Measurements from ENCODE around the gene CALR.
"Not testable (repeated sequence)": the region's sequence is repeated elsewhere in the genome, so short reads cannot be mapped to it uniquely, and the experiment has no call there.

Gene CALR

DNA sequence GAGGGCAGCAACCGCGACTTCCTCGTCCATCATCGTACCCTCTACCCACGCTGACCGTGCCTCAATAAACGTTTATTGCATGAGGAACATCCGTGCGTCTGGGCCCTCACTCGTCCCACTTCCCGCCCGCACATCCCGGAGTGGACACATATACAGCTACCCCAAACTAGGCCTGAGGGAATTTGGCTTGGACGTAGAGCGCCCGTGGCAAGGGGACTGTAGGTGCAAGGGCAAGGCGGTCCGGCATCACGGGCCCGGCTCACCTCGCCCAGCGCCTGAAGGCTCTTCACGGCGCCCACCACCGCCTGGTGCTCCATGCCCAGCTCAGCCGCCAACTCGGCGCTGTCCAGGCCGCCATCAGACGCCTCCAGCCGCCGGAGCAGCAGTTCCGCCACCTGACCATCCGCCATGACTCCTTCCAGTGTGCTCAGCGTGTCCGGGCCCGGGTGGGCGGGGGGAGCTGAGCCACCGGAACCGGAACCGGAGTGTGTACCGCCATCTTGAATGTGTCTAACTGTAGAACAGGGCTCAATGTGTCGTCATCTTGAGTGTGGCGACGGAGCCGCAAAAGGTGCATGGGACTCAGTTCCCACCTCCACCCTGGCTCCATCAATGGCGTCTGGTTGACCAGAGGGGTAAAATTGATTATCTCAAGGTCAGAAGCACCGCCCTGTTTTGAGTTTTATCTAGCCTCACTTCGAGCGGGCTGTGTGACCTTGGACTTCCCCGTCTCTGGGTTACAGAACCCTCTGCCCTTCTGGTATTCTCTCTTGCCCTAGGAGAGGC is 4.9 kb upstream of the CALR start, which contains the start of gene FARSA:
Gene FARSA, minus strand, starts transcription at position 425 of the 786 bp plus-strand sequence. Its CDS starts 15 bp downstream, at position 410.
- peak; percentile 97 for DNase-seq (ENCODE audit: low spot score)

DNA sequence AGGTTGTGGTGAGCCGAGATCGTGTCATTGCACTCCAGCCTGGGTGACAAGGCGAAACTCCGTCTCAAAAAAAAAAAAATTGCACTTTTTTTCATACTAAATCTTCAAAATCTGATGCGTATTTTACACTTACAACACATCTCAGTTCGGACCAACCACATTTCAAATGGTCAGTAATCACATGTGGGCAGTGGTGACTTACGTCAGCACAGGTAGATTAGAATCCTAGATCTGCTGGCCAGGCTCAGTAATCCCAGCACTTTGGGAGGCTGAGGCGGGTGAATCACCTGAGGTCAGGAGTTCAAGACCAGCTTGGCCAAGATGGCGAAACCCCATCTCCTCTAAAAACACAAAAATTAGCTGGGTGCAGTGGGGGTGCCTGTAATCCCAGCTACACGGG is 3.3 kb upstream of the CALR start:
- DNase-seq (ENCODE audit: low spot score): no peak

DNA sequence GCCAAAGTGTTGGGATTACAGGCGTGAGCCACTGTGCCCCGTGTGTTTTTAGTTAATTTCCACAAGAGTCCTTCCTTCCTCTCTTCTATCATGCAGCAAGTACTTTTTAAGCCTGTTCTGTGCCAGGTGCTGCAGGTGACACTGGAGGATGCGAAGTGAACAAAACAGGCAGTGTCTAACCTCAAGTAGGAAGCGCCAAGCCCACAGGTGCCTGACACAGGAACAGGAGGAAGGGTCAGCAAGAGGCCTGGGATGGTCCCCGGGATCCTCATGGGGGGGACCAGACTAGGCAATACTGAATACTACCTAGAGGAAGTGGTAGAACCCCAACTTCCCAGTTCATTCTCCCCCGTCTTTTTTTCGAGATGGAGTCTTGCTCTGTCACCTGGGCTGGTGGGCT is 1.8 kb upstream of the CALR start:
- DNase-seq (ENCODE audit: low spot score): no peak

DNA sequence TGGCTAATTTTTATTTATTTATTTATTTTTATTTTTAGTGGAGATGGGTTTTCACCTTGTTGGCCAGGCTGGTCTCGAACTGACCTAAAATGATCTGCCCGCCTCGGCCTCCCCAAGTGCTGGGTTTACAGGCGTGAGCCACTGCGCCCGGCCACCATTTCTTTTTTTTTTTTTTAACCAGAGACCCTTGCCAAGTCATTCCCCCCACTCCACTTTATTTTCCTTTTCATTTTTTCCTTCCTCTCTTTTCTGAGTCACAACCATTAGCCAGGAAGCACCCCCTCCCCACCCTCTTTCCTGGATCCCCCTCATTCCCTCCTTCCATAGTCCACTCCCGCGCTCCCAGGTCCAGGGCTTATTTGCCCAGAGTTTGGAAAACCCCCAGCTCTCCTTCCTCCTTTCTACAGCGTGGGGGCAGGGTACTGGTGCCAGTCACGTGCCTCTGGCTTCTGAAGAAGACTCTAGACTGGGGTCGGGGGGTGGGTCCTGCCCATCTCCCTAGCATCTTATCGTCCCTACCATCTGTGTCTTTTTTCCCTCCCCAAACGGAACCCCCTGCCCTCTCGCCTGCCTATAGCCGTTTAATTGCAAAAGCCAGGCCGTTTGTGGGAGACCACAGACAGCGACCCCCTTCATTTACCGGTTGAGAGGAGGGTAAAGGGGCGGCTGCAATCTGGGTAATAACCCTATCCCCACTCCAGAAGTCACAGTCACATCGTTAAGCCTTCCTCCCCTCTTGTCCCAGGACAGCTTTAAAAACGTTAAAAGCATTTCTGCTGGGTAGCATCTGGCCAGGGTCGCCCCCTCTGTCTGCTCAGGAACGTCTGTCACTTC is 1.1 kb upstream of the CALR start:
- DNase-seq (ENCODE audit: low spot score): no peak

DNA sequence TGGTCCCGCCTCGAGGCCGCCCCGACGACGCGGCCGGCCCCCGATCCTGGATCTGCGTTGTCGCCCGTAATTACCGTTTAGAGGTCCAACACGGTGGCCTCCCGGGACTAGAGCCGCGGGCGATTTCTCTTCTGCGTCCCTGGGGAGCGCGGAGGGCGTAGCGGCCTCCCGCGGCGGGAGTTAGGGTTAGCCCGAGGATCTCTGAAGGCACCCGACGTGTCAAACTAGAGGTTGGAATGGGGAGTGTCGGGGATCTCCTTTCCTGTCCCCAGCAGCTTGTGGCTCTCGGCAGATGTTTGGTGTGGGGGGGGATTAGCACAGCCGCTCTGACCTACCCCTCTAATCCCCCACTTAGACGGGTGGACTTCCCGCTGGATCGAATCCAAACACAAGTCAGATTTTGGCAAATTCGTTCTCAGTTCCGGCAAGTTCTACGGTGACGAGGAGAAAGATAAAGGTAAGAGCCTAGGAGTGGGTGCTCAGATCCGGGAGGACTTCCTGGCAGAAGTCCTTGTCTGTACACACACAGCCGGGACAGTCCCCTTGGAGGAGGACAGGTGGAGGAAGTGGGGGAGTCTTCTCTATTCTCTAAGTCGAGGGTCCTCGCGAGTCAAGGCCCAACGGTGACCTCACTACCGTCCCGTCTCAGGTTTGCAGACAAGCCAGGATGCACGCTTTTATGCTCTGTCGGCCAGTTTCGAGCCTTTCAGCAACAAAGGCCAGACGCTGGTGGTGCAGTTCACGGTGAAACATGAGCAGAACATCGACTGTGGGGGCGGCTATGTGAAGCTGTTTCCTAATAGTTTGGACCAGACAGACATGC is 581 bp downstream of the CALR start:
- DNase-seq (ENCODE audit: low spot score): no peak

DNA sequence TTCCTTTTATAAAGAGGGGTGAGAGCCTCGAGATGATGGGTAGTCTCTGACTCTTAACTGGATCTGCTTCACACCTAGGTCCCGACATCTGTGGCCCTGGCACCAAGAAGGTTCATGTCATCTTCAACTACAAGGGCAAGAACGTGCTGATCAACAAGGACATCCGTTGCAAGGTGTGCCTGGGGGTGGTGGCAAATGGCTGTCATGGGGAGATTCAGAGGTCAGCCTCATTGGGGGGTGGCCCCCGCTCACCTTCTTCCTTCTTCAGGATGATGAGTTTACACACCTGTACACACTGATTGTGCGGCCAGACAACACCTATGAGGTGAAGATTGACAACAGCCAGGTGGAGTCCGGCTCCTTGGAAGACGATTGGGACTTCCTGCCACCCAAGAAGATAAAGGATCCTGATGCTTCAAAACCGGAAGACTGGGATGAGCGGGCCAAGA is 1.6 kb downstream of the CALR start:
- DNase-seq (ENCODE audit: low spot score): no peak

DNA sequence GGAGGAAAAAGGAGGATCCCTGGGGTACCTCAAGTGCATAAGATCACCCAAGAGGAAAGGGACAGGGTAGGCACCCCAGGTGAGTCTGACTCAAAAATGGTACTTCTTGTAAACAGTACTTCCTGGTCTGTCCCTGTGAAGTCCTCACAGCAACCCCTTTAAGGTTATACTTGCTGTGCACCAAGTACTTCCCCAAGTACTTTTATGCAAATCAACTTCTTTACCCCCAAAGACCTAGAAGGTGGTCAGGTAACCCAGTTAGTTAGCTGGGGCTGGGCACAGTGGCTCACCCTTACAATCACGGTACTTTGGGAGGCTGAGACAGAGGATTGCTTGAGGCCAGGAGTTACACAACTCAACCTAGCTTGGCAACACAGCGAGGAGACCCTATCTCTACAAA is 2.5 kb downstream of the CALR start:
- DNase-seq (ENCODE audit: low spot score): no peak

DNA sequence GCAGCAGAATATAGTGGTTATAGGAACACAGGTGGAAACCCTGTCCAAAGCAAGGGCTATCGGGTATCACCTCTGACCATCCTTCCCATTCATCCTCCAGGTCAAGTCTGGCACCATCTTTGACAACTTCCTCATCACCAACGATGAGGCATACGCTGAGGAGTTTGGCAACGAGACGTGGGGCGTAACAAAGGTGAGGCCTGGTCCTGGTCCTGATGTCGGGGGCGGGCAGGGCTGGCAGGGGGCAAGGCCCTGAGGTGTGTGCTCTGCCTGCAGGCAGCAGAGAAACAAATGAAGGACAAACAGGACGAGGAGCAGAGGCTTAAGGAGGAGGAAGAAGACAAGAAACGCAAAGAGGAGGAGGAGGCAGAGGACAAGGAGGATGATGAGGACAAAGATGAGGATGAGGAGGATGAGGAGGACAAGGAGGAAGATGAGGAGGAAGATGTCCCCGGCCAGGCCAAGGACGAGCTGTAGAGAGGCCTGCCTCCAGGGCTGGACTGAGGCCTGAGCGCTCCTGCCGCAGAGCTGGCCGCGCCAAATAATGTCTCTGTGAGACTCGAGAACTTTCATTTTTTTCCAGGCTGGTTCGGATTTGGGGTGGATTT is 5.1 kb downstream of the CALR start:
- no peak for DNase-seq (ENCODE audit: low spot score)

DNA sequence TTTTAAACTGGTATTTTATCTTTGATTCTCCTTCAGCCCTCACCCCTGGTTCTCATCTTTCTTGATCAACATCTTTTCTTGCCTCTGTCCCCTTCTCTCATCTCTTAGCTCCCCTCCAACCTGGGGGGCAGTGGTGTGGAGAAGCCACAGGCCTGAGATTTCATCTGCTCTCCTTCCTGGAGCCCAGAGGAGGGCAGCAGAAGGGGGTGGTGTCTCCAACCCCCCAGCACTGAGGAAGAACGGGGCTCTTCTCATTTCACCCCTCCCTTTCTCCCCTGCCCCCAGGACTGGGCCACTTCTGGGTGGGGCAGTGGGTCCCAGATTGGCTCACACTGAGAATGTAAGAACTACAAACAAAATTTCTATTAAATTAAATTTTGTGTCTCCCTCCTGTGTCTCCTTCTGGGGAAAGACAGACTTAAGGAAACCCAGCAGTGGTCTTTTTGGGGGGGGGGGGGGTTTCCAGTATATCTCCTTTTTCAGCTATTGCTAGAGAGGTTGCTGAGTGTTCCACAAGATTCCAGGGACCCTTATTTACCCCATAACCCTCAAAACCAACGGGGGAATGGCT is 5.8 kb downstream of the CALR start:
- DNase-seq (ENCODE audit: low spot score): no peak

DNA sequence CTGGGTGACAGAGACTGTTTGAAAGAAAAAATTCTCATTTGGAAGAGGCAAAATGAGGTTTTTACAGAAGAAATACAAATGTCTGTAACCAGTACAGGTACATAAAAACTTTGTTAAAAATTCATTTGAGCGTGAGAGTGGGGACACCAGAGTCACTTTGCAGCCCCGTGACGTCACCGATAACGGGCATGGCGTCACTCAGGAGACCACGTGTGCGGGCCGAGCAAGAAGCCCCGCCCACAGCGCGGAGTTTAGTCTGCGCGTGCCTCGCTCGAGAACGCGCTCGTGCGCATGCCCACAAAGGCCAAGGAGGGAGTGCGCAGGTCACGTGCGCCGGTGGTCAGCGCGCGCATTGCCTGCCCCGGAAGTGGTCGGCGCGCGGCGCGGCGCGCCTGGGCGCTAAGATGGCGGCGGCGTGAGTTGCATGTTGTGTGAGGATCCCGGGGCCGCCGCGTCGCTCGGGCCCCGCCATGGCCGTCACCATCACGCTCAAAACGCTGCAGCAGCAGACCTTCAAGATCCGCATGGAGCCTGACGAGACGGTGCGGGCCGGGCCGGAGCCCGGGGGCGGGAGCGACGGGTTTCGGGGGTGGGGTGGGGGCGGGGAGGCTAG is 7.2 kb downstream of the CALR start, which contains the start of gene RAD23A:
Gene RAD23A, plus strand, starts transcription at position 384 of the 613 bp plus-strand sequence. Its CDS starts 87 bp downstream, at position 471.
- peak; percentile 98 for DNase-seq (ENCODE audit: low spot score)

DNA sequence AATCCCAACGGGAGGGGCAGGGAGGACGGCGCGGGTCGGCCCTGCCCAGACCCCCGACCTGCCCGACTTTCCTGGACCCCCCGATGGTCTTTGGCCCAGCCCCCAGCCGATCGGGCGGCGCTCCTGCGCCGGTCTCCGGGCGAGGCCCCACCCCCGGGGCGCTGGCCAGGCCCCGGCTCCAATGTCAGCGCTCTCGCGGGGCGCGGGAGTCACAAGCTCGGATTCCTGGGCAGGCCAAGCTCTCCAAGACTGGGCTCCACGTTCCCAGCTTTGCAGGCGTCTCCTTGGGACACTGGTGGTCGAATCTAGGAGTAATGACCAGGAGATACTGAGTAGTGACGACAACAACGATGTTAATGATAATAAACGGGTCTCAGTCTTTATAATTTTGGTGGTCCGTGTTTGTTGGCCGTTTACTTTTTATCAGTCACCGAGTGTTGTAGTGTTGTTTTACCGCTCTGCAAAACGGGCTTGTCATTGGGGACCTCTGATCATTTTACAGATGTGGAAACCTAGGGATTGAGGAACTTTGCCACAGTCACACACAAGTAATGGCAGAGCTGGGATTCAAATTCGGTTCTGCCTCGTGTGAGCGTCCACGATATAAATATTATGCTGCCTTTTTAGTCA is 7.8 kb downstream of the CALR start:
- DNase-seq (ENCODE audit: low spot score): peak; percentile 85

DNA sequence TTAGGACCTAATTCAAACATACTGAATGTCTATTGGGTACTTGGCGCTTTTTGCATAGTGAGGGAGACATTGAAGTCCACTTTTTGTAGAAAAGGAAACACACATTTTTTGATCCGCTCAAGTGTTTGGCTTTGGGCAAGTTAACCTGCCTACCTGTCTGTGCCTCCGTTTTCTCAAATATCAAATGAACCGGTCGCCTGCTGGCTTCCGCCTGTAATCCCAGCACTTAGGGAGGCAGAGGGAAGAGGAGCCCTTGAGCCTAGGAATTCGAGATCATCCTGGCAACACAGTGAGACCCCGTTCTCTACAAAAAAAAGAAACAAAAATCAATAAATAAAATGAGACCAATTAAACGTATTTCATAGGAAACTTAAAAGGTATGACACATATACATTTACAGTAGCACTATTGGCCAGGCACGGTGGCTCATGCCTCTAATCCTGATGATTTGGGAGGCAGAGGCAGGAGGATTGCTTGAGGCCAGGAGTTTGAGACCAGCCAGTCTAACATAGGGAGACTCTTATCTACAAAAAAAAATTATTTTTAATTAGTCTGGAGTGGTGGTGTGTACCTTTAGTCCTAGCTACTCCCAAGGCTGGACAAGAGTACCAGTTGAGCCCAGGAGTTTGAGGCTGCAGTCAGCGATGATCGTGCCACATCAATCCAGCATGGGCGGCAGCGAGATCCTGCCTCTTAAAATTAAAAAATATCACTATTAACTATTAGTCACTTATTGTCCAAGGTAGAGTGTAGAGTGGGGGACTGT is 8.5 kb downstream of the CALR start:
- DNase-seq (ENCODE audit: low spot score): no peak

DNA sequence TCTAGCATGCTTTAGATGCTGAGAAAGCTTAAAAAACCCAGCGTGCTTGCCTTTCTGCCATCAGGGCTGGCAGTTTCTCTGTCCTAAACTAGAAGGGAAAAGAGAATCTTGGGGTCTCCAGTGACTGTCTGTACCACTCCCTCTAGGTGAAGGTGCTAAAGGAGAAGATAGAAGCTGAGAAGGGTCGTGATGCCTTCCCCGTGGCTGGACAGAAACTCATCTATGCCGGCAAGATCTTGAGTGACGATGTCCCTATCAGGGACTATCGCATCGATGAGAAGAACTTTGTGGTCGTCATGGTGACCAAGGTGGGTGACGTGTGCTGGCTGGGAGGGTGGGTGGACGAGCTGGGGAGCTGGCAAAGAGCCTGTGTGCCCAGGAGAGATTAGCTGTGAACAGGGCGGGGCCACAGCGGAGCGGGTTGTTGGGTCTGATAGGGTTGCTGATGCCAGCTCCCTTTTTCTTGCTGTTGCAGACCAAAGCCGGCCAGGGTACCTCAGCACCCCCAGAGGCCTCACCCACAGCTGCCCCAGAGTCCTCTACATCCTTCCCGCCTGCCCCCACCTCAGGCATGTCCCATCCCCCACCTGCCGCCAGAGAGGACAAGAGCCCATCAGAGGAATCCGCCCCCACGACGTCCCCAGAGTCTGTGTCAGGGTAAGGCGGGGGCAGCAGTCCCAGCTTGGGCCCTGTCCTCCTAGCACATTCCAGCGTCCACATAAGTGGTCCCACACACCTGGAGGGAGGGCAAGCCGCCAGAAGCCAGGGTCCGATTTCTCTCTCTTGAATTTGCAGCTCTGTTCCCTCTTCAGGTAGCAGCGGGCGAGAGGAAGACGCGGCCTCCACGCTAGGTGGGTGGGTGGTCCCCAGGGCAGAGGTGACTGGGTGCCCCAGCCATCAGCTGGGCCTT is 9.5 kb downstream of the CALR start:
- no peak for DNase-seq (ENCODE audit: low spot score)

DNA sequence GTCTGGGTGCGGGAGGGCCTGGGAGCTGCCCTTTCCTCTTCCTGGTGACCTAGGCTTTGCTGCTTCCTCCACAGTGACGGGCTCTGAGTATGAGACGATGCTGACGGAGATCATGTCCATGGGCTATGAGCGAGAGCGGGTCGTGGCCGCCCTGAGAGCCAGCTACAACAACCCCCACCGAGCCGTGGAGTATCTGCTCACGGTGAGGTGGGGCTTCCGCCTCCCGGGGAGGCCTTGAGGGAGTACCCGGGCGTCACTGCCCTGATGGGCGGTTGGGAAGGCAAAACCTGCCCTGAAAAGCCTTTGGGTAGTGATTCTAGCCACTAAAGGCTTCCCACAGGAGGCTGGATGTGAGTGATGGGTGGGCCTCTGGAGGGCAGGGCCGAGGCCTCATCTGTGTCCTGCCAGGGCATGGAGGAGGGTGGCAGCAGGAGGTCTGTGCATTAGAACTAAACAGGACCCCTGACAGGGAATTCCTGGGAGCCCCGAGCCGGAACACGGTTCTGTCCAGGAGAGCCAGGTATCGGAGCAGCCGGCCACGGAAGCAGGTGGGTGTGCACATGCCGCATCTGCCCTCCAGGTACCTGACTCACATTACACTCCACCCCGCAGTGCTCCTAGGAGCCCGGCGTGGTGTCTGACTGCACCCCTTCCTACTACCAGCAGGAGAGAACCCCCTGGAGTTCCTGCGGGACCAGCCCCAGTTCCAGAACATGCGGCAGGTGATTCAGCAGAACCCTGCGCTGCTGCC is 10.4 kb downstream of the CALR start:
- DNase-seq (ENCODE audit: low spot score): no peak

DNA sequence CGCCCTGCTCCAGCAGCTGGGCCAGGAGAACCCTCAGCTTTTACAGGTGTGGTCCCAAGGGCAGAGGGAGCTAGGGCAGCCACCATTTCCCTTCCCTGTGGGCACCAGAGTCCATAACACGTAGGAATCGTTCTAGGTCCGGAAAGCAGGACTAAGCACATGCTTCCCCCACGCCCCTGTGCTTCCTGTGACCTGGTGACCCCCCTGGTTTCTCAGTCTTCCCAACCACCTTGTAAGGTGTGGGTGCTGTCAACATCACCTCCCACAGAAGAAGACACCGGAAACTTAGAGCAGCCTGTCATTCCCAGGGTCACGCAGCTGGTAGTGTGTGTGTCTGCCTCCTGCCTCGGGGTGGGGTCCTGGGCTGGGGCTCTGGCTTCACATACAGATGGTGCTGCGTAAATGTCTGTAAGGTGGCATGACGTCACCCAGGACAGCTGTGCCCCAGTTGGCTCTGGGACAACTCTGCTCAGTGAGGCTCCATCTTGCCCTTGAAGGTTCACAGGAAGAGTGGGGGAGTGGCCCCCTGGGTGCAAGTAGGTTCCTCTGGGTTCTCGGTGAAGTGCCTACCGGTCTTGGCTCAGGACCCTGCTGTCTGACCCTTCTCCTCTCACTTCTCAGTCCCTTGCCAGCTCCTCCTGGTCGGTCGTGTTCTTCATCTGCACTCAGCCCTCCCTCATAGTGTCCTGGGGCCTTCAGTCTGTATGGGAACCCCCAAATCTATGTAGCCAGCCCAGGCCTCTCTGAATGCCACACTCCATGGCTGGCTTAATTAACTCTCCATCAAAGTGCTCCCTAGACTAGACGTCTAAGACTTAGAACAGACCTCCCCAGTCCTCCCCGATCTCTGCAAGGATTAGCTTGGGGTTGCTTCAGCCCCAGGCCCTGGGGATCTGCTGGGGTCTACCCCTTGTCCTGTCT is 11.2 kb downstream of the CALR start:
- DNase-seq (ENCODE audit: low spot score): no peak

DNA sequence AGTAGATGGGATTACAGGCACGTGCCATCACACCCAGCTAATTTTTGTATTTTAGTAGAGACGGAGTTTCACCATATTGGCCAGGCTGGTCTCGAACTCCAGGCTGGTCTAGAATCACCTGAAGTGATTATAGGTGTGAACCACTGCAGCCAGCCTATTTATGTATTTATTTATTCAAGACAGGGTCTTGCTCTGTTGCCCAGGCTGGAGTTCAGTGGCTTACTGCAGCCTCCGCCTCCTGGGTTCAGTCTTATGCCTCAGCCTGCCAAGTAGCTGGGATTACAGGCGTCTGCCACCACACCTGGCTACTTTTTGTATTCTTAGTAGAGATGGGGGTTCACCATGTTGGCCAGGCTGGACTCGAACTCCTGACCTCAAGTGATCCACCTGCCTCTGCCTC is 13.6 kb downstream of the CALR start:
- not testable (repeated sequence) for DNase-seq (ENCODE audit: low spot score)
